Thymus (tissue), 11 donors: ENCODE results near the gene FAM50B. TPM values are rescaled to one million over a fixed set of nuclear protein-coding genes. Genes with fewer than 3 reads are reported as not detected.

Experiments
- DNase-seq, 9 donors: peaks; one replicate each; pipeline ENCODE4 v3.0.0-alpha.2; 2013; ENCODE audit warnings: low spot score in 9 of 9, low read depth in 6 of 9, missing footprints in 1 of 9
- H3K27ac ChIP-seq, 2 donors: one replicate each; pipeline ENCODE4 v1.5.1; 2013; ENCODE audit warnings: control low read depth in 1 of 2, low read depth in 1 of 2, low read length in 1 of 2, mild to moderate bottlenecking in 1 of 2, moderate library complexity in 1 of 2
- H3K27me3 ChIP-seq, 2 donors: one replicate each; pipeline ENCODE4 v1.5.1; 2013; ENCODE audit warnings: low read length in 1 of 2; ENCODE audit not compliant: control insufficient read depth in 2 of 2, insufficient read depth in 1 of 2
- H3K36me3 ChIP-seq, 2 donors: one replicate each; pipeline ENCODE4 v1.5.1; 2013; ENCODE audit warnings: low read length in 1 of 2, mild to moderate bottlenecking in 1 of 2, moderate library complexity in 1 of 2; ENCODE audit not compliant: control insufficient read depth in 2 of 2, insufficient read depth in 2 of 2
- H3K4me1 ChIP-seq, 2 donors: one replicate each; pipeline ENCODE4 v1.5.1; 2013; ENCODE audit warnings: low read length in 2 of 2; ENCODE audit not compliant: control insufficient read depth in 2 of 2, insufficient read depth in 2 of 2
- H3K4me3 ChIP-seq, 2 donors: one replicate each; pipeline ENCODE4 v1.5.1; 2013; ENCODE audit warnings: low read length in 2 of 2, control low read depth in 1 of 2, mild to moderate bottlenecking in 1 of 2
- H3K9me3 ChIP-seq, 2 donors: one replicate each; pipeline ENCODE4 v1.5.1; 2013; ENCODE audit warnings: low read length in 1 of 2, mild to moderate bottlenecking in 1 of 2; ENCODE audit not compliant: control insufficient read depth in 2 of 2, insufficient read depth in 1 of 2
- WGBS: extraction: QIAGEN DNeasy Blood & Tissue Kit; methylation state at CpG from one replicate; pipeline ENCODE4 v1.1.7; 2013; 5-methylcytosine and 5-hydroxymethylcytosine counted together
- polyA plus RNA-seq: library from polyadenylated mRNA; stranded (reverse); fragments of 200-250 nt; gene quantifications from one replicate; pipeline ENCODE4 v1.2.3, GENCODE V29; 2013
- total RNA-seq: library from RNA; stranded (reverse); fragments of 120-200 nt; gene quantifications from one replicate; pipeline ENCODE4 v1.2.4, GENCODE V29; 2013
- donor health status: healthy.

The FAM50B gene
- total and polyA plus RNA-seq, 2 donors: 11.2 to 11.6 TPM

- WGBS: 90% methylated on average over 4 of the region's 4 CpGs
- Histone ChIP-seq H3K36me3 (no peaks in the 10 kb centered on the region), H3K27me3 (no peaks in the 10 kb centered on the region), H3K27ac (no peak overlapping the region), H3K4me1 (no peaks in the 10 kb centered on the region), H3K4me3 (no peak overlapping the region), H3K9me3 (no peaks in the 10 kb centered on the region)
- DNase-seq: no peak
Observed at GRCh38 chr6:3874069-3874468, 24.9 kb downstream of the FAM50B start.

- Histone ChIP-seq H3K27me3 (no peaks in the 10 kb centered on the region), H3K27ac (no peak overlapping the region), H3K9me3 (no peaks in the 10 kb centered on the region), H3K4me1 (no peaks in the 10 kb centered on the region), H3K4me3 (no peak overlapping the region), H3K36me3 (no peaks in the 10 kb centered on the region)
- 98% methylated on average over 5 of the region's 5 CpGs for WGBS
- DNase-seq: no peak
Observed at GRCh38 chr6:3875486-3875885, 26.3 kb downstream of the FAM50B start.

- H3K9me3 ChIP-seq: no peaks in the 10 kb centered on the region
- no peaks in the 10 kb centered on the region for H3K4me1 ChIP-seq
- WGBS: 90% methylated on average over 10 of the region's 10 CpGs
- no peaks in the 10 kb centered on the region for H3K36me3 ChIP-seq
- H3K27me3 ChIP-seq: no peaks in the 10 kb centered on the region
- no peak for DNase-seq
- H3K4me3 ChIP-seq: no peak overlapping the region
- no peak overlapping the region for H3K27ac ChIP-seq
Observed at GRCh38 chr6:3876101-3876500, 26.9 kb downstream of the FAM50B start.

- Histone ChIP-seq H3K4me3 (no peak overlapping the region), H3K36me3 (no peaks in the 10 kb centered on the region), H3K27me3 (no peaks in the 10 kb centered on the region), H3K9me3 (no peaks in the 10 kb centered on the region), H3K27ac (no peak overlapping the region), H3K4me1 (no peaks in the 10 kb centered on the region)
- no peak for DNase-seq
- 89% methylated on average over 4 of the region's 4 CpGs for WGBS
Observed at GRCh38 chr6:3876866-3877265, 27.7 kb downstream of the FAM50B start.

GRCh38 chr6:3878048-3878666 is 29.0 kb downstream of the FAM50B start:
- 63% methylated on average over 6 of the region's 6 CpGs for WGBS

GRCh38 chr6:3879194-3879952 is 30.2 kb downstream of the FAM50B start:
- DNase-seq: no peak
- no peak overlapping the region for H3K4me3 ChIP-seq
- H3K27me3 ChIP-seq: no peaks in the 10 kb centered on the region
- no peaks in the 10 kb centered on the region for H3K4me1 ChIP-seq
- H3K36me3 ChIP-seq: no peaks in the 10 kb centered on the region
- WGBS: 97% methylated on average over 25 of the region's 25 CpGs
- H3K27ac ChIP-seq: no peak overlapping the region
- H3K9me3 ChIP-seq: no peaks in the 10 kb centered on the region

More at GRCh38 chr6:3878048-3878666, 29.0 kb downstream of the FAM50B start:
- H3K9me3 ChIP-seq: no peaks in the 10 kb centered on the region
- no peak for DNase-seq
- H3K36me3 ChIP-seq: no peaks in the 10 kb centered on the region
- H3K4me3 ChIP-seq: no peak overlapping the region
- H3K4me1 ChIP-seq: no peaks in the 10 kb centered on the region
- H3K27me3 ChIP-seq: no peaks in the 10 kb centered on the region
- no peak overlapping the region for H3K27ac ChIP-seq

GRCh38 chr6:3881711-3882421 is 32.7 kb downstream of the FAM50B start:
- H3K4me1 ChIP-seq: no peaks in the 10 kb centered on the region
- no peaks in the 10 kb centered on the region for H3K36me3 ChIP-seq
- no peak for DNase-seq
- H3K27me3 ChIP-seq: no peaks in the 10 kb centered on the region
- WGBS: 94% methylated on average over 13 of the region's 13 CpGs
- H3K4me3 ChIP-seq: no peak overlapping the region
- no peak overlapping the region for H3K27ac ChIP-seq
- no peaks in the 10 kb centered on the region for H3K9me3 ChIP-seq

GRCh38 chr6:3882431-3882830 is 33.3 kb downstream of the FAM50B start:
- H3K27me3 ChIP-seq: no peaks in the 10 kb centered on the region
- H3K4me3 ChIP-seq: no peak overlapping the region
- 97% methylated on average over 3 of the region's 3 CpGs for WGBS
- DNase-seq: no peak
- no peaks in the 10 kb centered on the region for H3K36me3 ChIP-seq
- H3K27ac ChIP-seq: no peak overlapping the region
- H3K9me3 ChIP-seq: no peaks in the 10 kb centered on the region
- H3K4me1 ChIP-seq: no peaks in the 10 kb centered on the region

GRCh38 chr6:3882866-3883265 is 33.7 kb downstream of the FAM50B start:
- Histone ChIP-seq H3K9me3 (no peaks in the 10 kb centered on the region), H3K36me3 (no peaks in the 10 kb centered on the region), H3K4me1 (no peaks in the 10 kb centered on the region), H3K4me3 (no peak overlapping the region), H3K27ac (no peak overlapping the region), H3K27me3 (no peaks in the 10 kb centered on the region)
- WGBS: 89% methylated on average over 5 of the region's 5 CpGs
- DNase-seq: no peak
